ENCODE results near the gene TFB1M.
A peak's percentile ranks its signal among the peaks of the same experiment; 100 is the strongest.

The TFB1M gene

DNA sequence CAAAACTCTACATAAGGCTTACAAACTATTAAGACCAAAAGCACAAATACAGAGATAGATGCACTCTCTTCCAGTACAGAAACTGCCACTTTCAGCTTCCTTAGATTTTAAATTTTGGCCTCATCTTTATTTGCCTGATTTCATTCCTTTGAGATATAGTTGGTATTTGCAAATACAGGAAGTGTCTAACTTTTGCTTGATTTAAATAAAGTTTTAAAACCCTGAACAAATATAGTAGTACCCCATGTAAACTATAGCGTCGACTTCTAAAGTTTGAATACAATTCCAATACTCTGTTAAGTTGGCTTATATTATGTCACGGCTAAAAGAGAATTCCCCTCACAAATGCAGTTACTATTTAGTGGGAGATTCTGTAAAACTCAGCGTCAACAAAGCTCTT is 51.6 kb downstream of the TFB1M start:
- DNase-seq = no peak

DNA sequence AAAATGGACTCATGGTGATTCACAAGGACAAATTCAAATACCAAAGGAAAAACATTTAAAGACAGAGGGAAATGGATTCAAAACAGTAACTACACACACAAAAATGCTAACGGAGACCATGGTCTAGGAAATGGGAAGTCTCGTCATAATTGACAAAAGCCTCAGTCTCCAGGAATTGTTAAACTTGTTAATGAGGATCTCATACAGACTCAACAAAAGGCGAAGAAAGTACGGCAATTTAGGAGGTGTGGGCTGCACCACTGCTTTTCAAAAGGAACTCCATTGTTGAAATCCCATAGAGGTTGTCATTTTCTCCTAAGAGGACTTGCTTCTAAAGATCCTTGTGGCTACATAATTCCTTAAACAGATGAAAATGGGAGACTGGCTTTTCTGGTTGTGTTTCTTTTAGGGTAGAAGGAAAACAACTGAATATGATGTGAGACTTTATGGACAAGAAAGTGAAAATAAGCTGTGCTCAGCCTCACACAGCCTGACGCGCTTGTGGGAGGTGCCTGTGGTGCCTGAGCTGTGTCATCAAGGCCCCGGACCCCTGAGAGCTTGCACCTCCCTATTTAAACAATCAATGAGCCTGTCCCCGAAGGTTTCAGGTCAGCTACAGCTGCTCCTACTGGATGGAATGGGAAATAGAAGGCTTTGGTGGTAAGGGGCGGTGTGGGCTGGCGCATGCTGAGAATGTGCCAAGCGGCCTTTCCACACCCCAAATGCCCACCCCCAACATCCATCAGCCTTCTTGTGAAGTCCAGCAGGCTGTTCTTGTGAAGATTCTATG is 53.0 kb downstream of the TFB1M start:
- no peak for DNase-seq

DNA sequence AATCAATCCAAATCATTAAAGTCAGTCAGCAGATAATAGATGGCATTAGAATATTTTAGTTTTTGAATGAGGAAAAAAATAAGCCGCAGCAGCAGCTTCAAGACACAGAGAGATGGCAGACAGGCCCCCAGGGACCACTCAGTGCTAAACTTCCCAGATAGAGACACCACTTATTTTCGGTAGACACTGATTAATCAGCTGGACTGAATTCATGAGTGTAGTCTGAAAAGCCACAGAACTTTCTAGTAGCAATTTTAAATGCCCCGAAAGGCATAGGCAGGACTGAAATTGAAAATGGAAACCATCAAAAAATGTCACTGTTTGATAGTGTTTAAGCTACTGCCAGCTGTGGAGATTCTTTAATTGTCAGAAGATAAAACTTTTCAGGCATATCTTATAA is 53.6 kb downstream of the TFB1M start:
- no peak for DNase-seq

DNA sequence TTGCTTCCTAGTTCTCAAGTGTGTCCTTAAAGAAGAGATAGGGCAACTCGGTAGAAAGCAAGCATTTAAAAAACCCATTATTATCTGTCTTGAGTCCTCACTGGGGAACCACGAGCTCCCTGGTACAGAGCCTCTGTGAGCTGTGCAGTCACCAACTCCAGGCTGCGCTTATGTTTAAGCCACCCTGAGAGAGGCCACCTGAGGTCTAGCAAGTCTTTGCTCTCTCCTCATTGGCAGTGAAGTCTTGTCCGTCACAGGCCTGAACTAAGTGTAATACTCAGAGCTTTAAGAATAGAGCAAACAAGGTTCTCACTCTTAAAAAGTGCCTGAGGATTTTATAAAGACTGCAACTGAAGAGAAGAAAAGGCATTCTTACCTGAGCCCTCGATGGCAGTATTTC is 54.4 kb downstream of the TFB1M start:
- DNase-seq = no peak

DNA sequence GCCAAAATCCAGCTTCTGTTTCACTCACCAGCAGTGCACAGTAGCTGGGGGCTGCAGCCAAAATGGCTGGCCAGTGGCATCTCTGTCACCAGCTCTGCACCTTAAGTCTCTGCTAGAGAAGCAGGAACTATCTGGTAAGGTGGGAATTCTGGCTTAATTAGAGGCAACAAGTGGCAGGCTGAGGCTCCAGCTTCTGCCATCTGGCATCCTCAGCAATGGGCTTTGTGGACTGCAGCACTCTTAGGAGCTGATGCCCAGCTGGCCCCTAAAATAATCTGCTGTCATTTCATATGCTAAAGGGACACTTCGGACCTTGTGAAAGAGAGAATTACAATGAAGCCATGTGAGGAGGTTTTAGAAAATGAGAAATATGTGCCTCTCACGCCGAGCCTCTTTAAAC is 55.1 kb downstream of the TFB1M start:
- no peak for DNase-seq

DNA sequence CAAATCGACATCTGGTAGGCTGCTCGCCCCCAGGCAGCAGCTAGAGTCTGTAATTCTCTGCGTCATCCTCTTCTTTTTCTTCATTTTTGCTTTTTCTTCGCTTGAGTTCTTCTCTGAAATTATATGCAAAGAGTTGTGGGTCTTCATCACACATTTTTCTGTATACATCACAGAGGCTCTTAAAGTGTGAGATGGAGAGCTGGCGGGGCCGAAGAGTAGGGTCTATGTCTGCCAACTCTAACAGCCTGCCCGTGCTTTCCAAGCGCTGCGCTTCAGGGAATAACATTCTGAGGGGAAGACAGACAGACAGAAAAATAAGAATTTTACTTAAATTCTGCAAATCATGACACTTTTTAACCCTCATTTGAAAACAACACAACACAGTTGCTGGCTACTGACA is 56.5 kb downstream of the TFB1M start:
- DNase-seq = no peak

DNA sequence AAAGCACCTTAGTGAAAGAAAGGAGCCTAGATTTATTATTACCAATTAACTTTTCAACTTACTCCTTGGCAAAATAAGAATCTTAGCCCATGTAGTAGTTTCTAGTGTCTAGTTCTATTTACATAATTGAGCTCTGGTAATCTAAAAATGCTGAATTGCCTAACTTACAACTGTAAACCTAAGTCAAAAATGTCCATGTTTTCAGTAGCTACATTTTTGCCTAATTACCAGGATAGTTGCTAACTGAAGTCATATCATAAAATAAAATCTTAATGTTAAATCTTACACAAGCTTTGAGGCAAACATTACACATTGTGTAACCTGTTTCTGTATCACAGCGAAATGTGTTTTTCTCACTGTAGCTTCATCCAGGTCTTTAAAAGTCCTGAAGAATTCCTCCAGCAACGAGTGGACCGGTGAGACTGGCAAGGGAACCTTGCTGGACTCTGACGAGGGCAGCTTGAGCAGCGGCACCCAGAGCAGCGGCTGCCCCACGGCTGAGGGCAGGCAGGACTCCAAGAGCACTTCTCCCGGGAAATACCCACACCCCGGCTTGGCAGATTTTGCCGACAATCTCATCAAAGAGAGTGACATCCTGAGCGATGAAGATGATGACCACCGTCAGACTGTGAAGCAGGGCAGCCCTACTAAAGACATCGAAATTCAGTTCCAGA is 58.0 kb downstream of the TFB1M start:
- no peak for DNase-seq

DNA sequence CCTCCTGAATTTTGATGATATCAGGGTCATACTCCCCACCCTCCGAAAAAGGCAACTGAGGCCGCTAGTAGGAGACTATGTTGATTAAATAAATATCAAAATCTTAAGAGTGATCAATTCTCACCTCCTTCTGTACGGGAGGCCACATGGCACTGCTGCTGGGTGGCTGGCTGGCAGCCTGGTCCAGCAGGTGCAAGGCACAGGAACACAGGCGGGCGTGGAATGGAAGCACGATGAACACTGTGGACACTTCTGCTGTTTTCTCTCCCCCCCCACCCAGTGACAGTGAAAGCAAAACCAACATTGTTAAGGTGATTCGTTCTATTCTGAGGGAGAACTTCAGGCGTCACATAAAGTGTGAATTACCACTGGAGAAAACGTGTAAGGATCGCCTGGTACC is 60.1 kb downstream of the TFB1M start:
- DNase-seq = no peak

DNA sequence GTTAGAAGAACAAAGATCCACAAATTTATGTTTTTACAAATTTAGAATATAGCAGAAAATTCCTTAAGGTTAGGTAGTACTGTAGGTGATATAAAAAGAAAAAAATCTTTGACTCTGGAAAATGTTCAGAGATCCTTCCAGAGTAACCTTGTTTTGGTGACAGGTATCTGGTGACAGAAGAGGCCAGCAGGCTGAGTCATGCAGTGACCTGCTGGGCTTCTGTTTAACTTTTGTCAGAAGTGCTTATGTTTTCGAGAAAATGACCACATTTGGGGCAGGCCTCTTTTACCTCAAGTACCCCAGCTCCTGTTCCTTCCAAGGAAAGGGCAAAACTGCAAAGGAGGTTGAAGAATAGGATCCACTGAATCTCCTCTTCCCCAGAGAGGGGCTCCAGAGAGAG is 60.9 kb downstream of the TFB1M start:
- no peak for DNase-seq

DNA sequence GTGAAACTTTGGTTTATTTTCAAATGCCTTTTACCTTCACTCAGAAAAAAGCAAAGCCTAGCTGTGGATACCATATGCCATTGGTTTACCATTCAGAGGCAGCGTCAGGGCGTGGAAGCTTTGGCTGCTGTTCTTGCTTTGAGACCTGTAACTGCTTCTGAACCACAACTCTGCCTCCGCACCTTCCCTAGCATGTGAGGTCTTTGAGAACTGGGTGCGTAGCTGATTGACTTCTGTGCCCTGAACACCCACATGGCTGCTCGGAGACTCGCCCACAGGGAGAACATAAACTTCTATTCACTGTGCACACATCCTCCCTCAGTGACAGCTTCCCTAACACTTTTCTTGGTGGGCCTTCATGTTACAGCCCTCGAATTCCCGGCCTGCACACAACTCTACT is 61.7 kb downstream of the TFB1M start:
- no peak for DNase-seq

DNA sequence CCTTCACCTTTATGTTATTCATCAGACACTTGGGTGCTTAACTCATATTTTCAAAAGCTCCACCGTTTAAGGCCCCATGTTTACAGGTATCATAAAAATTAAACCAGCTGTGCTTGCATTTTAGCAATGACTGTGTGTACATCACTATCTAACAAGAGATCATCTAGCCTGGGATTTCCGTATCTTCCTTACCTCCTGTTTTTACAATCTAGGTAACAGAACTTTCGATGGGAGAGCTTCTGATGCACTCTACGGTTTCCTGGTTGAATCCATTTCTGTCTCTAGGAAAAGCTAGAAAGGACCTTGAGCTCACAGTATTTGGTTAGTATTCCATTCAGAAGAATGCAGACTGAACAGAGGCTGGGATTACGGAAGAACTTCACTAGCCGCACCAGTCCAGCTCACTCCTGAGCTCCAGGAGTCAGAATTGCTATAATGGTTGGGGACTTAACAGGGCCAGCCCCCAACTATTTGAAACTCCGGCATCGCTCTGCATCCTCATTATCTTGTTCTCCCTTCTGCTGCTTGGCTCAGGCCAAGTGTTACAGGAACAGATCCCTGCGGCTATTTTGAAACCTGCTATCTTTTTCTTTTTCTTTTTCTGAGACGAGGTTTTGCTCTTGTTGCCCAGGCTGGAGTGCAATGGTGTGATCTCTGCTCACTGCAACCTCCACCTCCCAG is 63.4 kb downstream of the TFB1M start:
- DNase-seq = no peak

DNA sequence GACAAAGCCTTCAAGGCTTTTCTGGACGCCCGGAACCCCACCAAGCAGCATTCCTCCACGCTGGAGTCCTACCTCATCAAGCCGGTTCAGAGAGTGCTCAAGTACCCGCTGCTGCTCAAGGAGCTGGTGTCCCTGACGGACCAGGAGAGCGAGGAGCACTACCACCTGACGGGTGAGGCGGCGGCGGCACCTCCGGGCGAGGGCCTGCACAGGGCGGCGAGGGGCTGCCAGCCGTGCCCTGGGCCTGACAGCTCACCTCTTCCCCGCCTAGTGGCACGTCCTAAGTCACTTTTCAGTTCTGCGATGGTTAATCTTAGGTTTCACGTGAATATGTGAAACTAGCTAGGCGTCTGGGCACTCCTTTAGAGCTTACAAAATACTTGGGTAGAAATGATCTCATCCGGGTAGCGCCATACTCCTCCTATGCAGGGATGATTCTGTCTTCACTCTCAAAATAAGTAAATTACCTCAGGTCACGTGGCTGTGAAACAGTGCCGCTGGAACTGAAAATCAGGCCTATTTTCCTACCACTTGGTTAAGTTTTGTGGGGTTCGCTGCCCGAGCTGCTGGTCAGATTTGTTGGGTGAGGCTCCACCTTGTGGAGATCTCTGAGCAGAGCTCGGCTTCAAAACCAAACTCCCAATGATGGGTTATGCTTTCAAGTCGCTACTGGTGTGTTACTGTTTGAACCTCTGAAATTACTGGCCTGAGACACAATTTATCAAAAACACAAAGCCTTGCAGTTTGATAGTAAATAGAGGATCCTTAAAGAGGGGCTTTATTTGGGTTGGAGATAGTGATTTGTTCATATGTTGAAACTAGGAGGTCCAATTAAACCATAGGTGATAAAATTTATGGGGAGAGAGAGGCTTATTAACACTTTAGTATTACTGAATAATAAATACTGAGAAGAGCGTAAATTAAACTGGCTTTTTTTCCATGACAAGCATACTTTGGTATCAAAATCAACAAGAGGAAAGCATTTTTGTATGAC is 66.0 kb downstream of the TFB1M start:
- DNase-seq = peak; percentile 29

DNA sequence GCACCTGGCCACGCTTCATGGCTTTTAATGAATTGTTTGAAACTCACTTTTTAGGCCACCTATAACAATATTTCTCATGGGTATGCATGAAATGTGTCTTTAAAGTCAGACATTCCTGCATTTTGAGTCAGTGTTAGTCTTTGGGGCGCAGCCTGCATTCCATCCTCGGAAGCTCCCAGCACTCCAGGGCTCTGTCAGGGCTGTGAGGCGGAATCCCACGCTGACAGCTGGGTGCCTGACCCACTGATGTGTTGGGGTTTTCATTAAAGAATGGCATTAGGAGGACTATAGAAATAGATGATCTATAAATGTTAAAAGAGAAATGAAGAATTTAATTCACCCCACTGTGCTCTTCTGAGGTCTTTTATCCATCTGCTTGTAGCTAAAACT is 66.7 kb downstream of the TFB1M start:
- no peak for DNase-seq

DNA sequence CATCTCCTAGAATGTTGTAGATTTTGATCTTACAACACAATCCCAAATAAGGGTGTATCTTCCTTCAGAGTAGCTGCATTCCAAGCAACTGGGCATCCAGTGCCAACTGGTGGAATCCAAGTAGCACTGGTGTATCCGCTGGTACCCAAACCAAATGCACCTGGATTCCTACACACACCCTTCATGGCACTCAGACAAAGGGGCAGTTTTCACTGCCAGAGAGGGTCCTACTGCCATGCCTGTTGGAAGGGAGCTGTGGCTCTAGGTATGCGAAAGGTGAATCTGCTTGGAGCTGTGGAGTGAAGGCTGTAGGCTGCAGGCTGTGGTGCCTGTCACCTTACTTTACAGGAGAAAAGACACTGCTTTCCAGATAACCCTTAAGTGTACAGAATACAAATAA is 67.5 kb downstream of the TFB1M start:
- DNase-seq = no peak

DNA sequence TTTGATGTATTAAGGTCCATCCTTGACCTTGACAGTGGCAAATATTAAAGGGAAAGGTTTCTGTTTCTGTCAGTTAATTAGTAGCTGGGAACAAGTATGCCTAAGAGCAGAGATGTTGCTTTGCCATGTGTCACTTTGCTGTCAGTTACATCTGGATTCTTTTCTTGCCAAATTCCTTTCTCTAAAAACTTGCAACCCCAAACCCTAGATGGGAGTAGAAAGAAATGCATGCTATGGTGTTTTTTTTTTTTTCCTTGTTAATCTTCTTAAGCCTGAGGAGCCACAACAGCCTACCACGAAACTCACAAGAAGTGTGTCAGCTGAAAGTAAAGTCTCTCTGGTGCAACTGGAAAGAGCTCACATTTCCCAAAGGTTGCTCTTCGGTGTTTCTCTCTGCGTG is 68.5 kb downstream of the TFB1M start:
- DNase-seq = no peak

DNA sequence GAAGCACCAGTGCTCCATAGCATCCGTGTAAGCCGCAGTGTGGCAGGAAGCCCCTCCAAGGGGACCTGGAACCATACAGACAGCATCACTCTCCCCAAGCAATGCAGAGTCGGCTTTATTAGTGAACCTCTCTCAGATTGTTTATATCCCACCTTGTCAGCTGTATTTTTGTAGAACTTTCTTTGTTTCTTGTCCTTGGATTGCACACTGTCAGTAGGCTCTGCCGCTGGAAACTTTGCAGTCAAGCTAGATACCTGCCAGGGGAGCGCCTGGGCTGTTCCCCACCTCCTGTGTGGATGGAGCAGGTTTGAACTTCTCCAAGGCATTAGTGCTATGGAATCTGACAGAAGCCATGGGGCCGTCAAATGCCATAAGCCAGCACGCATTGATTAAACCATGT is 69.1 kb downstream of the TFB1M start:
- no peak for DNase-seq

DNA sequence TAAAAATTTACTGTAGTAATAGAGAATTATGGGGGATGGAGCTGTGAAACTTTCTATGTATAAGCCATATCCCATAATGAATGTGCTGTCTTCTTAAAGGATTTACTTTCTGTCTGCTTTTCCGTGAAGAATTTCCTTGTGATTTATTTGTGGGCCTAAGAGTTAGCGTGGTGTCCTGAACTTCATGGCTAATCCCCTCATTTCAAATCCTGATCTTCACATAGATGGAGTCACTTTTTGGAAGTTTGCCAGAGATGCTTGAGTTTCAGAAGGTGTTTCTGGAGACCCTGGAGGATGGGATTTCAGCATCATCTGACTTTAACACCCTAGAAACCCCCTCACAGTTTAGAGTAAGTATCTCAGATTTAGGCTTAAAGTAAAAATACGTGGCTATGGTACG is 69.8 kb downstream of the TFB1M start:
- DNase-seq = no peak

DNA sequence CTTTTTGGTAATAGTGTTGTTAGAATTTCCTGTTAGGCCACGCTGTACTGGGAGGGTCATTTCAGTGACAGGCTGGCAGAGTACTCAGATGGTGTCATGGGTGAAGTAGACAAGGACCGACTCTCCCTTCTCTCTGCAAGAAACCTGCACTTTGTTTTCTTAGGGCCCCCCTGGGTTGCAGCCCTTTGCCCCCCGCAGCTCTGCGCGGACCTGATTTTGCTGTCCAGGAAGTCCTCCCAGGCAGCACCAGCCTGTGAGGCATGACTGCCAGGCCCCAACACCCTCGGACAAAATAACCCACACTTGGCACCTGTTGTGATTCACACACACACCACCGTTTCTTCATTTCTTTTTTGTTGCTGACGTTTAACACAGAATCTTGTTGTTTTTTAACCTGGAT is 72.3 kb downstream of the TFB1M start:
- no peak for DNase-seq

DNA sequence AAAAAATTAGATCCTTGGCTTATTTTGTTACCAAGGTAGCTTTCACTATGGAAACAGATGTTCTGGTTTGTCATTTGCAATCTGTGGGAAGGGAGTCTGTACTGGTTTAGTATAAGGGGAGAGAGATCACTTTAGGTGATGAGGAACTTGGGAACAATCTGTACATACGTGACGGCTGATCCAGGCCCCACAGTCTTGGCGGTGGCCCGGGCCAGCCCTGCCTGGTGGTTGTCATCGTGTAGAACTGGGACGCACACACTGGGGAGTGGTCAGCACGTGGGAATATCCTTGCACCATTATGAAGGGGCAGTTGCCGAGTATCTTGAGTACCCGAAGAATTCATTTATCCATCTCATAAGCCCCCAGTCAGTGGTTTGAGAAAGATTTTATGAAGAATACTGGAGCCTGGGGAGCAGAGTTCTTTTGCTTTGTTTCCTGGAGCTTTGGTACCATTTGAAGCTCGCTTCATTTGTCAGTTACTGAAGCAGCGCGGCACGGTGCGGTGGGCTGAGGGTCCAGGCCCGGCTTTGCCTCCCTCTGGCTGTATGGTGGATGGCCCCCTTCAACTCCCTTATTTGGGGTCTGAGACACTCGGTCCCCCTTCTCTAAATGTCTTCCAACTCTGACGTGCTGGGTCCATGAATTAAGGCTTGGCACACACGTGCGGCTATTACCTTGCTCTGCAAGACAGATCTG is 73.2 kb downstream of the TFB1M start:
- no peak for DNase-seq

DNA sequence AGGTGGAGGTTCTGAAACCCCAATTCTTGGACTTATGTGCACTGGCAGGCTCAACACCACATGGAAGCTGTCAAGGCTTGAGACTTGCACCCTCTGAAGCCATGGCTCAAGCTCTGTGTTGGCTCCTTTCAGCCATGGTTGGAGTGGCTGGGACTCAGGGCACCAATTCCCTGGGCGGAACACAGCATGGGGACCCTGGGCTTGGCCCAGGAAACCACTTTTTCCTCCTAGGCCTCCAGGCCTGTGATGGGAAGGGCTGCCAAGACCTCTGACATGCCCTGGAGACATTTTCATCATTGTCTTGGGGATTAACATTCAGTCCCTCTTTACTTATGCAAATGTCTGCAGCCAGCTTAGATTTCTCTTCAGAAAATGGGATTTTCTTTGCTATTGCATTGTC is 76.7 kb downstream of the TFB1M start:
- no peak for DNase-seq

DNA sequence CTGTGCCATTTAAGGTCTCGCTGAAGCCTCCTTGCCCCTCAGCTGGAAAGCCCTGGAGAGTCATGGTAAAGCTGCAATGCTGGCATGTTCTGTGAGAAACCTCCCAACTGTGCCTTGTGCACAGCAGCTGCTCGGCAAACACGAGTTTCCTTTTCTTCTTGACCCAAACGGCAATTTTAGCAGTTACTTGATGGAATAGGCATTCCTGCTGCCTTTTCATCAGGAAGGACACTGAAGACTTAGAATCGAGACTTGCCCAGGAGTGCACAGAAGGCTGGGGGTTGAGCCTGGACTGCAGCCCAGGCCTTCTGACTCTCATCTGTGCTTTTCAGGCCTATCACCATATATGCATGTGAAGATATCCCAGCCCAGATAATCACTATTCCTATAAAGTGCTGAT is 79.2 kb downstream of the TFB1M start:
- no peak for DNase-seq

DNA sequence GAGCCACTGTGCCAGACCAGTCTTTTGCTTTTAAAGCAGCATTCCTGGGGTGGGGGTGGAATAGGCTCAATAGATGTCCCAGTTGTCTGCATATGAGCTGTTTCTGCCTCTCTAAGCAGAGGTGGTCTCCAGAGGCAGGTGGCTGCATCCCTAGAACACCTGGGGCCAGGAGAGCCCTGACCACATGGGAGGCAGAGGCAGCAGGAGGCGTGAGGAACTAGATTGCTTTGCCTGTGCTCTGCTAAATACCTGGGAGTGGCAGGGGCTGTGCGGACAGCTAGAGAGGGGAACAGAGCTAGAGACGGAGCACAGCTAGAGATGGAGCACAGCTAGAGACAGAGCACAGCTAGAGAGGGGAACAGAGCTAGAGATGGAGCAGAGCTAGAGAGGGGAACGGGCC is 79.6 kb downstream of the TFB1M start:
- DNase-seq = no peak

All from NCI-H2227 treated with DMSO at 0.1 percent for 48 hours (cell line).